Measurements from ENCODE around the gene DAD1.

The DAD1 gene

GRCh38 chr14:22613736-22614239 is 24.8 kb upstream of the DAD1 start:
- no peak overlapping the region for H3K4me3 ChIP-seq (ENCODE audit: low read length)
- H3K27me3 ChIP-seq (ENCODE audit: low read depth, low read length): no peaks in the 10 kb centered on the region
- no peak overlapping the region for H2AFZ ChIP-seq (ENCODE audit: low read depth, low read length)
- H3K36me3 ChIP-seq (replicated peaks; ENCODE audit: low read depth, low read length): no peaks in the 10 kb centered on the region
- no peak overlapping the region for H3K27ac ChIP-seq (ENCODE audit: low read length)
- TF ChIP-seq CTCF (IDR thresholded peaks at IDR 0.05; ENCODE audit: low read depth, low read length): no peak
- TF ChIP-seq EZH2phosphoT487 (IDR thresholded peaks at IDR 0.05; ENCODE audit: low read depth): no peak
- H3K4me1 ChIP-seq (ENCODE audit: low read length): peaks cover 2% of the 10 kb centered on the region; the same call in 1 of the 2 replicates
- H3K9me3 ChIP-seq (ENCODE audit: insufficient read depth, low read length): no peaks in the 10 kb centered on the region
- no peak overlapping the region for H3K9ac ChIP-seq (ENCODE audit: low read length)
- H3K79me2 ChIP-seq (ENCODE audit: low read length): no peaks in the 10 kb centered on the region
- H4K20me1 ChIP-seq (ENCODE audit: insufficient read depth, low read length): no peaks in the 10 kb centered on the region
- no peak overlapping the region for H3K4me2 ChIP-seq (ENCODE audit: low read length)

- Histone ChIP-seq H3K36me3 (replicated peaks; ENCODE audit: low read depth, low read length) (no peaks in the 10 kb centered on the region), H3K9ac (ENCODE audit: low read length) (no peak overlapping the region), H3K4me3 (ENCODE audit: low read length) (no peak overlapping the region), H2AFZ (ENCODE audit: low read depth, low read length) (no peak overlapping the region), H3K4me2 (ENCODE audit: low read length) (no peak overlapping the region), H3K9me3 (ENCODE audit: insufficient read depth, low read length) (no peaks in the 10 kb centered on the region), H4K20me1 (ENCODE audit: insufficient read depth, low read length) (no peaks in the 10 kb centered on the region), H3K27me3 (ENCODE audit: low read depth, low read length) (no peaks in the 10 kb centered on the region), H3K79me2 (ENCODE audit: low read length) (no peaks in the 10 kb centered on the region), H3K4me1 (ENCODE audit: low read length) (peaks cover 2% of the 10 kb centered on the region; the same call in 1 of the 2 replicates), H3K27ac (ENCODE audit: low read length) (no peak overlapping the region)
- no peak for TF ChIP-seq EZH2phosphoT487 (IDR thresholded peaks at IDR 0.05; ENCODE audit: low read depth)
- TF ChIP-seq CTCF (IDR thresholded peaks at IDR 0.05; ENCODE audit: low read depth, low read length): no peak
Observed at GRCh38 chr14:22613106-22613695, 24.2 kb upstream of the DAD1 start.

- no peak overlapping the region for H2AFZ ChIP-seq (ENCODE audit: low read depth, low read length)
- H3K27me3 ChIP-seq (ENCODE audit: low read depth, low read length): no peaks in the 10 kb centered on the region
- H3K4me1 ChIP-seq (ENCODE audit: low read length): peaks cover 2% of the 10 kb centered on the region; the same call in 1 of the 2 replicates
- no peaks in the 10 kb centered on the region for H3K79me2 ChIP-seq (ENCODE audit: low read length)
- TF ChIP-seq CTCF (IDR thresholded peaks at IDR 0.05; ENCODE audit: low read depth, low read length): no peak
- TF ChIP-seq EZH2phosphoT487 (IDR thresholded peaks at IDR 0.05; ENCODE audit: low read depth): no peak
- no peaks in the 10 kb centered on the region for H4K20me1 ChIP-seq (ENCODE audit: insufficient read depth, low read length)
- H3K27ac ChIP-seq (ENCODE audit: low read length): no peak overlapping the region
- no peak overlapping the region for H3K4me3 ChIP-seq (ENCODE audit: low read length)
- no peaks in the 10 kb centered on the region for H3K9me3 ChIP-seq (ENCODE audit: insufficient read depth, low read length)
- peaks cover 11% of the 10 kb centered on the region for H3K36me3 ChIP-seq (replicated peaks; ENCODE audit: low read depth, low read length)
- H3K9ac ChIP-seq (ENCODE audit: low read length): no peak overlapping the region
- H3K4me2 ChIP-seq (ENCODE audit: low read length): no peak overlapping the region
Observed at GRCh38 chr14:22610931-22611330, 21.9 kb upstream of the DAD1 start.

GRCh38 chr14:22607291-22607690 is 18.3 kb upstream of the DAD1 start:
- no peaks in the 10 kb centered on the region for H3K27me3 ChIP-seq (ENCODE audit: low read depth, low read length)
- H3K9me3 ChIP-seq (ENCODE audit: insufficient read depth, low read length): no peaks in the 10 kb centered on the region
- no peak overlapping the region for H3K9ac ChIP-seq (ENCODE audit: low read length)
- TF ChIP-seq CTCF (IDR thresholded peaks at IDR 0.05; ENCODE audit: low read depth, low read length): no peak
- TF ChIP-seq EZH2phosphoT487 (IDR thresholded peaks at IDR 0.05; ENCODE audit: low read depth): no peak
- no peaks in the 10 kb centered on the region for H3K79me2 ChIP-seq (ENCODE audit: low read length)
- H3K4me1 ChIP-seq (ENCODE audit: low read length): no peaks in the 10 kb centered on the region
- peaks cover 23% of the 10 kb centered on the region for H3K36me3 ChIP-seq (replicated peaks; ENCODE audit: low read depth, low read length)
- no peak overlapping the region for H2AFZ ChIP-seq (ENCODE audit: low read depth, low read length)
- H3K27ac ChIP-seq (ENCODE audit: low read length): no peak overlapping the region
- no peak overlapping the region for H3K4me2 ChIP-seq (ENCODE audit: low read length)
- no peaks in the 10 kb centered on the region for H4K20me1 ChIP-seq (ENCODE audit: insufficient read depth, low read length)
- no peak overlapping the region for H3K4me3 ChIP-seq (ENCODE audit: low read length)
